ENCODE data around the gene VPS54.
"Not testable (repeated sequence)": the region's sequence is repeated elsewhere in the genome, so short reads cannot be mapped to it uniquely, and the experiment has no call there.

VPS54 gene

DNA sequence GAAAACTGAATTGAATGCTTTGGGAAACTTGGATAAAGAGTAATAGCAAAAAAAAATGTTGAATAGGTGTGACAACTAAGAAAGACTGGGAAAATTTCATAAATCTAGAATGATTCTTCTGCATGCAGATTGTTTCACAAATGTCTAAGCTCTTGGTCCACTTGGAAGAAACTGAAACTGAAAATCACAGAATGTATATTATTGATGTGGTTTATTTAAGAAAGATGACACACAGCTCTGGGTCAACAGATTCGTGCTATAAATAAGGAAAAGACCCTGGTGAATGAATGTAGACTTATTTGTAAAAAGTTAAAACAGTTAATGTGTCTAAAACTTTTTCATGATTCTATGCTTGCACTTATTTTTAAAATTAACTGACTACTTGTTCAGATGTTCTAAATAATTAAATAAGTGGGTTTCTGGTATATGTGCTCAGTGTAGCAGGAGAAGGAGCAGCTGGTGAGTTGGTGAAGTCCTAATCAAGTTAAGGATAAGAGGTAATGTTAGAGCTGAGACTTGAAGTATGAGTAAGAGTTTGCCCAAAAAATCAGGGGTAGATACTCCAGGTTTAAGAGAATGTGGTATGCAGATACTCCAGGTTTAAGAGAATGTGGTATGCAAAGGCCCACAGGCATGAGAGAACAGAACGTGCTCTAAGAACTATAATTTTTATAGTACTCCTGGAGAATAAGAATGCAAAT lies 153.1 kb downstream of the VPS54 start:
- no peak for DNase-seq

DNA sequence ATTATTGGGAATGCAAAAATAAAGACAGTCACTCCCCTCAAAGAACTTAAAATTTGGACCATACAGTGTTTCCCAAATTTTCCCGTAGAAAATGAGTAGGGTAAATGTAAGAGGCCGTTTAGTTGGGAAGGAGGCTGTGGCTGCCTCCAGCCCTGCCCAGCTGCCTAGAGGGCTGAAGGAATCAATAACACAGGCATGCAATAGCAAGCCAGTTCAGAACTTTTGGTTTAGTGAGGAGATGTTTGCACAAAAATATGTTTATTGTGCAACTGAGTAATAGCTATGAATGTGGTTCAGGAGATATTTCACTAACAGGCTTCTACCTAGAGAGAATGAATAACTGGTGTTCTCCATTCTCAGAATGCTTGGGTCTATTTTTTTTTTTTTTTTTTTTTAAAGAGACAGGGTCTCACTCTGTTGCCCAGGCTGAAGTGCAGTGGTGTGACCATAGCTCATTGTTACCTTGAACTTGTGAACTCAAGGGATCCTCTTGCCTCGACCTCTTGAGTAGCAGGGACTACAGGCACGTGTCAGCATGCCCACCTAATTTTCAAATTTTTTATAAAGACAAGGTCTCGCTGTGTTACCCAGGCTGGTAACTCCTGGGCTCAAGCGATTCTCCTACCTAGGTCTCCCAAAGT lies 153.9 kb downstream of the VPS54 start:
- no peak for DNase-seq

DNA sequence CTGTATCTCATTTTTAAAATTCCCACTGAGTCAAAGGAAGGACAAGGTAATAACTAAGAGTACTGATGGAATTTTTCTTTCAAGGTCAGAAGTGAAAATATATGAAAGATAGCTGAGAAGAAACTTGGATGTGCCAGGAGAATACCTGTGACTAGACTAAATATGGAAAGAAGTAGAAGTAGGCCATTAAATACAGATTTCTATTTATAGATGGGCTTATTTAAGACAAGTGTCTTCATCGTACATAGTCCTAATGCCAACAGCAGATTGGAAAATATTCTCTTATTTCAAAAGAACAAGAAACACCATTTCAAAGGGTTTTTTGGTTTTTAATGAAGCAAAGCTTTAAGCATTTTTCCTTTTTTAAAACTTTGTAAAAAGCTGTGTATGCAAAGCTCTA lies 155.5 kb downstream of the VPS54 start:
- DNase-seq, result no peak

DNA sequence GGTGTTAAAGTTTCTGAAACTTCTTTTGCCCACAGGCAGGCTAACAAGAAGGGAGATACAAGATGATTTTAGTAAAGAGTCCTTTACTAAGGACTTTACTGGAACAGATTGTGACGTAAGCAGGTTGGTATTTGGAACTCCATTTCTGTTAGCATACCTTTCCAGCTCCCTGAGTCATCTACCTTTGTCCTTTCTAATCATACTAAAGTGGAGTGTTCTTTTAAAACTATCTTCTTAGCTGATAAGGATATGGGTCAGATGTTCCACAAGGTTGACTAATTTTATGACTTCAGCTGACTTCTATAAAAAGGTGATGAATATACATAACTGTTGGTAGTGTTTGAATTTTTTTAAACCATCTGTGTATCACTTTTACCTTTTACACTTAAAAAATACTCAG lies 156.4 kb downstream of the VPS54 start:
- no peak for DNase-seq

DNA sequence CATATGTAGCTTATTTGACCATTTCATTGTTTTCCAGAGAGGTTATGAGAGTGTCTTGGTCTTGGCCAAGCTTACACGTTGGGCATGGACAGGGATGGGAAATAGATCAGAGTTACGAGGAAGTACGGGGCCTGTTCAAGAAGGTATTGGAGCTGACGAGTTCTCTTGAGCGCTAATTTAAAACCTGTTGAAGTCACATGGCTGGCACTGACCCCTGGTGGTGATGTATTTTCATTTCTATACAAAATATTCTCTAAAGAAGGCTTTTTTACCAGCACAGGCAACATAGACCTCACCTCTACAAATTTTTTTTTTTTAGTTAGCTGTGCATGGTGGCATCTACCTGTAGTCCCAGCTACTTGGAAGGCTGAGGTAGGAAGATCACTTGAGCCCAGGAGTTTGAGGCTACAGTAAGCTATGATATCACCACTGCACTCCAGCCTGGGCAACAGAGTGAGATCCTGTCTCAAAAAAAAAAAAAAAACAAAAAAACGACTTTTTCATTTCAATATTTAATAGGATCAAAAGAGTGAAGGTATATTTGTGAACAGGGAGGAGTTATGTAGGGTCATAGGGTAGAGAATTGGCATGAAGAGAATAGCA lies 157.9 kb downstream of the VPS54 start:
- peak; percentile 19 for DNase-seq

DNA sequence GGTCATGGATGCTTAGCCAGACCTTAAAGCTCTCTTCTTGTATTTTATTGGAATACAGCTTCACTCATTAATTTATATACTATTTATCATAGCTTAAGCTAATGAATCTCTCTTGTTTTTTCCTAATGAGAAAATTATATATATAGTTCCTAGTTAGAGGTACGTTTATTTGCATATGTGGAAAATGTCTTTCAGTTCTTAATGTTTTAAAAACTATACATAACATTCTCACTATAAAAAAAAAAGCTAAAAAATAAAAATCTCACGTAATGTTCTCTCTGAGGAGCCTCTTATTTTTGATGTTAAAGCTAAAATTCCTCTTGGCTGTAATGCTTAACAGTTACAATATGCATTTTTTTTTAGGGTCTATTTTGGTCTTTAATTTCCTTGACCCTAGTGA lies 160.9 kb downstream of the VPS54 start:
- no peak for DNase-seq

DNA sequence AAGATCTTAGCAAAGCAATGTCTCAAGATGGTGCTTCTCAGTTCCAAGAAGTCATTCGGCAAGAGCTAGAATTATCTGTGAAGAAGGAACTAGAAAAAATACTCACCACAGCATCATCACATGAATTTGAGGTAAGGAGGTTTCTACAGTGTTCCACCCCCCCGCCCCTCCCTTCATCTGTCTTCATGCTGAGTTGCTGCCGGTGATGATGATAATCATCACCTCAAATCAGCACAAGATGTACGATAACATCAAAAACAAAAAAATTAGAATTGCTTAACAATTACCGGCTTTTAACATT lies 163.0 kb downstream of the VPS54 start:
- DNase-seq, result no peak

DNA sequence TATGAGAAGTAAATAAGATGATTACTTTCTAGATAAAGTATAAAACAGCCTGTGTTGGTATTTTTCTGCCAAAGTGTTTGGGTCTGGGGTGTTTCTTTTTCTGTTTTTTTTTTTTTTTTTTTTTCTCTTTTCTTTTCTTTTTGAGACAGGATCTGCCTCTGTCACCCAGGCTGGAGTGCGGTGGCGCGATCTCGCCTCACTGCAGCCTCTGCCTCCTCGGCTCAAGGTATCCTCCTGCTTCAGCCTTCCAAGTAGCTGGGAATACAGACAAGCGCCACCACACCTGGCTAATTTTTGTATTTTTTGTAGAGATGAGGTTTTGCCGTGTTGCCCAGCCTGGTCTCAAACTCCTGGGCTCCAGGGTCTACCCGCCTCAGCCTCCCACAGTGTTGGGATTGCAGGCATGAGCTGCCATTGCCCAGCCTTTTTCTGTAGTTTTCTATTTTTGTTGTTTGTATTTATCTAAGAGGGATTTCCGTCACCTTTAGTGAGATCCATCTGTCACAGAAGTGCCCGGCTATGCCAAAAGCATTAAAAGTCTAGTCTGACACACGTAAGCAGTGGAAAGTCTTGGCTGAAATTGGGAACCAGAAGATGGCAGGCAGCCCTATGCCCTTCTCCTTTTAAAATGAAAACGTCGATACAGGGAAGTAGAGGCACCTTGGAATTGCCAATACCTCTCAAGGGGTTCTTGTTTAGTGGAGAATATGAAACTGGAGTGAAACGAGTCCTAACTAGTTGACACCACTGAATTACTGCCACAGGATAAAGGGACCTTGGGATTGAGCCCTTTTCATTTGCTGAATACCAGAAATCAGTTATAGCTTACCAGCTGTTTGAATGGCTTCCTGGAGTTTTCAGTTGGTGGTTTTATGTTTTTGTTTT lies 163.6 kb downstream of the VPS54 start:
- no peak for DNase-seq

DNA sequence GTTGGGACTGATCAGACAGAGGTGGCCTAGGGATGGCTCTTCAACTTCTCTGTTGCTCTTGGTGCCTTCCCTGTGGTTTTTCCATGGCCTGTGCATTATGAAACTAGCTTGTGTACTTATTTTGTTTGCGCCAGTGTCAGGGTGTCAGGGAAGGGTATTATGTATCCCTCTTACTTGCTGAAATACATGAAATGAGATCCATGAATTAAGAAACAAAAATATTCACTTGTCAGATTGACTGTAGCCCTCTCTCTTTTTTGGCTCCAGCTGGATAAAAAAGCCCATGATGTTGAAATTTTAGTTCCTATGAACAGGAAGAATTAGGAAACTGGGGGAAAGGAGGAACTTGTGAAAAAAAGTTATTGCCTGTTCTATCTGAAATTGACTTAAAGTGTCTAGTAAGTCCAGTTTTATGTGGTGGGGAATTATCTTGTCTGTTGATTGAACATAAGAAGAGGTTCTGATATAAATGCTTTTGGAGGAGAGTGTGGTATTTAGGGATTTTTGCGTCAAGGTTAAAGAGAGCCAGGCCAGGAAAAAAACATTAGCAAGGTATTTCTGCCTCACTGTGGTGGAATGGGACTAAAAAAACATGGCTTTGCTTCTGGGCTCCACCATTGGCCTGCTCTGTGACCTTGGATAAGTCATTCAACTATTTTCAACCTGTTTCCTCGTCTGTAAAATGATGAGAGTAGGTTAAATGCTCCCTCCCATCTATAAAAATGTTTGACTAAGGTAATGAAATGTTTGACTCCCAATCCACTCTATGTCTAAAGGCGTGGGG lies 165.5 kb downstream of the VPS54 start:
- no peak for DNase-seq

DNA sequence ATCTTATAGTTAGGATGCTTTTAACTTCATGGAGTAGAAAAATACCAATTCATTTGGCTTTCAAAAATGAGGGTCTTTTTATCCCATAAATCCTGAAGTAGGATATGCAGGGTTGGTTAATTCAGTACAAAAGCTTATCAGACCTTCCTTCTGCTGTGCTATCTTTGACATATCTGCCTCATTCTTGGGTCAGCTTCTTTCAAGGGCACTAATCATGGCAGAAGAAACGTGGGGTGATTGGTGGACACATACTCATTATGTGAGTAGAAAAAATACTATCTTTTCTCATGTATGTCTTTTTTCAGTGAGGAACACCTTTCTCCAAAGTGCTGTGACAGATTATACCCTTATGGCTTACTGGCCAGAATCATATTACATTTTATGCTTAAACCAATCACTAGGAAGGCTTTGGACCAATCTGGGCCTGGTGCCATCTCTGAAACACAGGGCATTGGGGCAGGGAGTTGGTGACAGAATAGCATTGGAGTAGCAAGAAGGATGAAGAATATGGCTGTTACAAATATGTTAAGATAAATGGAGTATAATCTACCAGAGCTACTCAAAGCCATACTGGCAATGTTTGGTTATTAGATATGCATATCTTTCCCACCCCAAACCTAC lies 167.4 kb downstream of the VPS54 start:
- DNase-seq, result no peak

DNA sequence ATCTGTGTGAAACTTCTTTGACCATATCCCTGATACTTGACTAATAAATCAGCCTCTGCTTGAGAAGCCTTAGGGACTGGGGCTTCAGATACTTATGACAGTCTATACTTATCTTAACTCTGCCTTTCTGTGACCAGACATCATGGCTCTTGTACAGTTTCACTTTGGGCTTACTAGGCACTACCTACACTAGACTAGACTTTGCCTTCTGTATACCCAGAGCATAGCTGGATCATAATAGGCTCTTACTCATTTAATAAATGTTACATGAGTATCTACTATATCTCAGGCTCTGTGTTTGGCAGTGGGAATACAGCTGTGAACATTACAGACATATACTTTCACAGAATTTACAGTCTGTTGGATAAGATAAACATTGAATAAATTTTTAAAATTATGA lies 168.6 kb downstream of the VPS54 start:
- no peak for DNase-seq

DNA sequence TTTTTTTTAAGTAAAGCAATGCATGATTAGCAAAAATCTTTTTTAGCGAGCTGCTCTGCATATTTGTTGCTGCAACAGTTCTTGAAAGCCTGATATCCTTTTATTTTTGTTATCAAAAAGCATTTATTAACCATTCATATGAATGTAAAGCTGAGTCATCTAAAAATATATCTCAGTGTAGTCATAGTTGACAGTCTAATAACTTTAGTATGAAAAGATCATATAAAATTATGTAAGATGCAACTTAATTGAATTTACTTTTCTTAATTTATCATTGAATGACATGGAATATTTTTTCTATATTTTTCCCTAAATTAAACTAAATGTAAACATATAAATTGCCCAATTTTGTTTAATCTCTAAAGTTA lies 169.0 kb downstream of the VPS54 start:
- DNase-seq, result no peak

DNA sequence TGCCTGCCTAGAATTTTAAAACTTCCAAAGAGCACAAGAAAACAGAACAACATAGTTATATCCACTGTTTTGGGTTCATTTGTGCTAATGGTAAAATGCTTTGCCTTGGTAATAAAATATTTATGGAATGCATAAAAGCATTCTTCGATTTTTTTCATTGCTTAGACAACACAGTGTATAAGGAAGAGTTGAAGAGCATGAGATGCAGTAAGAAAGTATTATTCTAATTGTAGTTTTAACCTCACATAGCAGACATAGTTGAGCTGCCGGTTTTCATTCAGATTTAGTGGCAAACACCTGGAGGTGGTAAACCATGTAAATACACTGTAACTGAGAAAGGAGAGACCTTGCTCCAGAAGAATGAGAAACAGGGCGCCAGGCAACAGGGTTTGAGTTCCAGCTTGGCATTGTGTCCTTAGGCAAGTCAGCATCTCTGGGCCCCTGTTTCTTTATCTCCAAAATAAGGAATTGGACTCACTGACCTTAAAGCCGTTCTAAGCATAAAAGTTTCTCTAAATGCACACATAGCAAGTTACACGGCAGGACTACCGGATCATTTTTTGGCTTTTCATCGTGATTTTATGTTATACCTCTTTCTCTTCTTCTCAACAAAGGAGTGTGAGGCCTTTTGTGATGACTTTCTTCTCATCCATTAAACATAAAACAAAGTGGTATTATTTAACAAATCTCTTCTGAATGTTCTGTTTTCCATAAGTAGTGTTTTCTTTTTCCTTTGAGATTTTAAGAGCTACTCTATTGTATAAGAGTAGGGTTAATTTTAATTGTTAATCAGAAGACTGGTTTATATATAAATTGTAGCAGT lies 169.6 kb downstream of the VPS54 start:
- no peak for DNase-seq

DNA sequence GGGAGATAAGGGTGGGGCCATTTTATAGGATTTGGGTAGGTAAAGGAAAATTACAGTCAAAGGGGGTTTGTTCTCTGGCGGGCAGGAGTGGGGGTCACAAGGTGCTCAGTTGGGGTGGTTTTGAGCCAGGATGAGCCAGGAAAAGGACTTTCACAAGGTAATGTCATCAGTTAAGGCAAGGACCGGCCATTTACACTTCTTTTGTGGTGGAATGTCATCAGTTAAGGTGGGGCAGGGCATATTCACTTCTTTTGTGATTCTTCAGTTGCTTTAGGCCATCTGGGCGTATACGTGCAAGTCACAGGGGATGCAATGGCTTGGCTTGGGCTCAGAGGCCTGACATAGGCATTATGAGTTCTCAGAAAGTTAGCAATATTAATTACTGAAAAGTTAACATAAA lies 171.7 kb downstream of the VPS54 start:
- DNase-seq, result not testable (repeated sequence)

DNA sequence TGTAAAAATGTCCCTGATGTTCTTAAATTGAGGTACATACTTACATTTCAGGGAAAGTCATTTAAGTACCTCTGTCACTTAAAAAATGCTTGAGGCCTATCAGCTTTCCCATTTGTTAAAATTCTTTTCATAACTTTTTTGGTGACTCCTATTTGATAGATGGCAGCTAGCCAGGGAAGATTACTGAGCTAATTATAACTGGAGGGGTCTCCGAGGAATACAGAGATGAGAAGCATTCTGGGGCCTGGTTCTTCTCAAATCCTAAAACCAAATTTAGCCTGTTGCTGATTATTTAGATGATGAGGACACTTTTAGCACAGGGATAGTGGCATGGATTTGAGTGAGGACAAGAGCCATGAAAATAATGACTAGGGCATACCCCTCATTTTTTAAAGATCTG lies 172.7 kb downstream of the VPS54 start:
- no peak for DNase-seq

DNA sequence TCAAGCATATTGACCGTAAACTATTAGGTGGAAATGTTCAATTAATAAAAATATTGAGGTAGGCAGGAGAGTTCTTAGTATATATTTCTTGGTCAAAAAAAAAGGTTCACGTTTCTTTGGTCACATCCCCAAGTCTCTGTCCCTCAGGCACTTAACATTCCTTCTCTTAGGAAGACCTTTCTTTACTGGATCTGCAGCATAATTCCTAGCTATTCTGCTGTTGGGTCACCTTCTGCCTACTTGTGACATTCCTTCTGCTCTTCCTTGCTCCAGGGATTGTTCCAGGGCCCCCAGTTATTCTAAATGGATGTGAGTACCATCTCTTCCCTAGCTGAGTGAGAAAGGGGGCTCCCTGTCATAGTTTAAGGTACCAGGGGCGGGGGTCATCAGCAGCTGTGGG lies 173.4 kb downstream of the VPS54 start:
- no peak for DNase-seq

DNA sequence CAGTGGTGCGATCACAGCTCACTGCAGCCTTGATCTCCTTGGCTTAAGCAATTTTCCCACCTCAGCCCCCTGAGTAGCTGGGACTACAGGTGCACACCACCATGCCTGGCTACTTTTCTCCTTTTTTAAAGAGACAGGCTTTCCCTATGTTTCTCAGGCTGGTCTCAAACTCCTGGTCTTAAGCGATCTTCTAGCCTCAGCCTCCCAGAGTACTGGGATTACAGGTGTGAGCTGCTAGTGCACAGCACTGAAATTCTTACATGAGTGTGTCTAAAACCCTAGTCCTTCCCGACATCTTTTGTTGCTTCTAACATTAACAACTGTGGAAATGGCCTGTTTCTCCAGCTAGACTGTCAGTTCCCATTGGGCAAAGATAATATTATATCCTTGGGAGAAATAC lies 174.6 kb downstream of the VPS54 start:
- no peak for DNase-seq

DNA sequence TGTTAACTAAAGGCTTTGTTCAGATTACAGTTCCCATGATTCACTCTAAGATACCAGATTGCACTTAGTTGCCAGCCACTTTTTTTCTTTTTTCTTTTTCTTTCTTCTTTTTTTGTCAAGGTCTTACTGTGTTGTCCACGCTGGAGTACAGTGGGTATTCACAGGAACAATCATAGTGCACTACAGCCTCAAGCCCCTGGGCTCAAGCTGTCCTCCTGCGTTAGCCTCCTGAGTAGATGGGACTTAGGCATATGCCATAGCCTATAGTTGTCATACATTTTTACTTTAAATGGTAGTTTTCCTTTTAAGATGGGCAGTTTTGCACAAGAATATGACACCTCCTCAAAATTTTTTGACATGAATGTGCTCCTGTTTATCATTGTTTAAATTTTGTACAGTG lies 175.4 kb downstream of the VPS54 start:
- DNase-seq, result no peak

DNA sequence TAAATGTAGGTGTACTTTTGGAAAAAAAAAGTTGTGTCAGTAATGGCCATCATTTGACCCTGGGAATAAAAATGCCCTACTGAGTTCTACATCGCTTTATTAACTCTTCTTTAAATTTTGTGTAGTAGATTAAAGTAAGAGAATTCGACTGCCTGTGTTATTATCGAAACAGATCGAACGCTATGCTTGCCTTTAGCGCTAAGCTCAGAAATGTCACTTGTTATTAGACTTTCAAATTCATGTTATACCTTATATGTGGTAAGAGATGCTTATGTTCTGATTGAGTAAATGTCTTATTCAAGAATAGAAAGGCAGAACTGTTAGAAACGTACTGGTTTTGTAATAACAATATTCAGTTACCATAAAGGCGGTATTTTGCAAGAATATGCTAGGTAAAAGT lies 176.1 kb downstream of the VPS54 start:
- no peak for DNase-seq

DNA sequence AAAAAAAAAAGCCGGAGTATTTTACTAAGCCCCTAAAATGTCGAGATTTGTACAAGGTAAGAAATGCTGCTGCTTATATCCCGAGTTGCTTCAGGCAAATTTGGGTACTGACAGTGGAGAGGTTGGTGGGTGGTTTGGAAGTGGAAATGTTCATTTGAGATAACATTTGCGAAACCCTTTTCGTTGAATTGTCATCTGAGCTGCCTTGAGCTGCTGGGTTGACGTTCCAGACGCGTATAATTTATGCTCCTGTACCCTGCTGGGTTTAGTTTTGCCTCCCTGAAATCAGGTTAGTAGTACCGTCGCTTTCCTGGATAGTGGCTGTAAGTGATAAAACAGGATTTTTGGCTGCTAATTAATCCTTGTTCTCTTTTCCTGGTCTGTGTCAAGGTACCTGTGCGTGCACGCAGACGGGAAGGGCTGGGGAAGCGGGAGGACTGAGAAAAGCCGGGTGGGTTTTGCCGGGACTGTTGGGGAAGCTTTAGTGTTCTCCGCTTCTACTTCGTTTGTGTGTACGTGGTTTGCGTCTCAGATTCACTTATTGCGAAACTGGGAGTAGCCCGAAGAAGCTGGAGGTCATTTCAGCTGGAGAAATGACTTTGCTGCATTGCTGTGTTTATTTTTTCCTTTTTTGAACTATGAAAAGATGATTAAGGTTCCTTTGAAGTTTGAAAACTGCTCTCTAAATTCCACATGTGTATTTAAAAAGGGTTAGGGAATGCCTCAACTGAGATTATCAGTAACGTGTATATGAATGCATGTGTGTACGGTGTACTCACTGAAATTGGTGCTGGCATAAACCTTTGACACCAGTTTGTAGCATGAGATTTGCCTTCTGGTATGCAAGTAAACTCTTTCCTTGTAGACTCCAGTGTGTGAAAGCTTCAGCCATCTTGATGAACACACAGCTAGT lies 176.8 kb downstream of the VPS54 start:
- peak; percentile 39 for DNase-seq

Measured in NCI-H345 (cell line).